Diencephalon (tissue), 1 donor: ENCODE results near the gene FH. TPM values are rescaled to one million over a fixed set of nuclear protein-coding genes. Genes with fewer than 3 reads are reported as not detected.

Source experiments
- total RNA-seq: library from RNA; depleted of rRNA; stranded (reverse); fragments of >200 nt; gene quantifications from one replicate; pipeline ENCODE4 v1.2.3, GENCODE V29; 2014

The FH gene
- 99.4 TPM for total RNA-seq

GRCh38 chr1:241519308-241520079, at the start of gene FH:
TSS of gene FH (minus strand) at chr1:241519755. CDS start at chr1:241519722, 33 bp downstream.

GRCh38 chr1:241532162-241532531, 12.6 kb upstream of the FH start, which contains the start of gene KMO:
TSS of gene KMO (plus strand) at chr1:241532378. CDS start at chr1:241532445, 67 bp downstream.

Other genes with a start within 250 kb of the FH start
- 31.1 TPM for gene RGS7, start 162.6 kb downstream of the FH start, total RNA-seq
- 1.4 TPM for gene KMO, start 12.6 kb upstream of the FH start, total RNA-seq
- 75.4 TPM for gene CHML, start 120.6 kb upstream of the FH start, total RNA-seq
- 8.1 TPM for gene OPN3, start 120.6 kb upstream of the FH start, total RNA-seq
- not detected for gene WDR64, start 132.5 kb upstream of the FH start, total RNA-seq